Measurements from ENCODE around the gene SNX18.
"Not testable (repeated sequence)": the region's sequence is repeated elsewhere in the genome, so short reads cannot be mapped to it uniquely, and the experiment has no call there.

Gene SNX18

DNA sequence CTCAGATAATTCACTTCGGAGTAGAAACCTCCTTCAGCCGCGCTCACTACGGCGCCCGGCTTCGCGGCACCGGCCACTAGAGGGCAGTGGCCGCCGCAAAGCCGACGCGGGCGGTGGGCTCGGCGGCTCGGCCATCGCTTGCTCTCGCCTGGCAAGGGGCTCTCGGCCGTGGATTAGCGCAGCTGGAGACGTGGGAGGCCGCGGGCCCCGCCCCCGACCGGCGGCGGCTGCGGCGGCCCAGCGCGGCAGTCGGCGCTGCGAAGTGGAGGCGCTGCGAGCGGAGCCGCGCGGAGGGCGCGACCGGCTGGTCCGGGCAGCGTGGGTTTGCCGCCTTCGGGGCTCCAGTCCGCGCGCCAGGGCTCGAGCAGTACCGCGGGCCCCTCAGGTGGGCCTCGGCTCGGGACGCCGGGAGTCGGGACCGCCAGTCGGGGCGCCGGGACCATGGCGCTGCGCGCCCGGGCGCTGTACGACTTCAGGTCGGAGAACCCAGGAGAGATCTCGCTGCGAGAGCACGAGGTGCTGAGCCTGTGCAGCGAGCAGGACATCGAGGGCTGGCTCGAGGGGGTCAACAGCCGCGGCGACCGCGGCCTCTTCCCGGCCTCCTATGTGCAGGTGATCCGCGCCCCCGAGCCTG is at the start of gene SNX18:
SNX18 (plus strand) TSS at position 248 of the 634 bp plus-strand sequence; CDS start at position 442, 194 bp downstream.
- peak; percentile 74 for DNase-seq

DNA sequence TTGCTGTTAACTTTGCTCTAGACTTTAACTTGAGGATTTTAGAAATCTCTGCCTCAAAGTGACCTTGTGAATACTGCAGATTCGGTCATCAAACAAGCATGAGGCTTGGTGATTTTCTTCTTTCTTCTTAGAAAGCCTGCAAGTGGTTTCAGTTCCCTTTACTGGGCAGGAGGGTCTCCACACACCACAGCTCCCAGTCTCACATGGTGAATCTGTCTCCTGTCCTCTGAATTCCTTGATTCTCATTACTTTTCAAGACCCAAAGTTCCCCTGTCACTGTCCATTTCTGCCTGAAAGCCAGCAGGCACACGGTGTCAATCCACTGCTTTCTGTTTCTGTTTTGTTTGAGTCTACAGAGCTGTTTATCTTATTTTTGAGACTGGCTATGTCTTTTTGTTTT is 47.9 kb upstream of the SNX18 start:
- DNase-seq = no peak

GRCh38 chr5:54470128-54470527 is 47.4 kb upstream of the SNX18 start:
- DNase-seq = no peak

DNA sequence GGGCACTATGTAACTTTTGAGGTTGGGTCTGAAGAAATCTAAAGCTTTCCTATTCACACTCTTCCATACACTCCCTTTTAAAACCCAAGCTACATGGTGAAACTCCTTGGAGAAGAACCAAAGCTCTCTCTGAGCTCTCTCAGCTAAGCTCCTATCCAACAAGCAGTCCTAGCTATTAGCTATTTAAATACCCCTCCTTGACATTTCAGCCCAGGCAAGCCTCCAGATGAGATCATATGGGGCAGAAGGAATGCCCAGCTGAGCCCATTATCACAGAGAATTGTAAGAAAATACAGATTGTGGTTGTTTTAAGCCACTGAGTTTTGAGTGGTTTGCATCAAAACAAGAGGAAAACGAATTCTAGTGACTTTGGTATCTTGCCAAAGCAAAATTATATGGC is 46.9 kb upstream of the SNX18 start:
- no peak for DNase-seq

DNA sequence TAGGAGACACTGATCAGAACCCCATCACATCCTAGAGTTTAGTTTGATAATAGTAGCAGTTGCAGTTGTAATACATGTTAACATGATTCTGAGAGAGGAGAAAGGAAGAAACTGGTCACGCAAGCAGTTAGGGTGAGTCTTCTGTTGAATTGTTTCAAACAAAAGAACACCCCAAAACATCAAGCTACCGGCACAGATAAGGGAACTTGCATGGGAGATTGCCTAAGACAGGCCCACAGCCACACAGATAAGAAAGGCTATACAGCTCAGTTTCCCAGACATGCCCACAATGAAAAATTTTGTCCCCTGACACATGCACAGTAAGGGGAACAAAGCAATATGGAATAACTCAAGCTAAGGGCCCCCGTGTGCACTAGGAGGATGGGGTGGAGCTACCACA is 46.2 kb upstream of the SNX18 start:
- DNase-seq = no peak

DNA sequence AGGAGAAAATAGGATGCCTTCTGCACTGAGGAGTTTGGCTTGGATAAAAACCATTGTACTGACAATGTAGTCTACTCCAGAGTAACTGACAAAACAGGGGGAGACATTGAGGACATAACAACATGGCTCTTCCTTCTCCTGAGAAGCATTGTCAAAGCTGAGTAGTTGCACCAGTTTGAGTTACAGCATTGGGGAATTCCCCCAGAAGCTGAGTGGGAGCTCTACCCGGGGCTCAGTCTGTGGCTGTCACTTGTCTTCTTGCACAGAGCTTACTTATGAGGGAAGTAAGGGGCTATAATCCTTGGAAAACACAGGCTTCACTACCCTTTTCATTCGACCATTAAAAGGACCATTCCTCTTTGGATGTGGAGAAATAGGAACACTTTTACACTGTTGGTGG is 40.9 kb upstream of the SNX18 start:
- DNase-seq = no peak

DNA sequence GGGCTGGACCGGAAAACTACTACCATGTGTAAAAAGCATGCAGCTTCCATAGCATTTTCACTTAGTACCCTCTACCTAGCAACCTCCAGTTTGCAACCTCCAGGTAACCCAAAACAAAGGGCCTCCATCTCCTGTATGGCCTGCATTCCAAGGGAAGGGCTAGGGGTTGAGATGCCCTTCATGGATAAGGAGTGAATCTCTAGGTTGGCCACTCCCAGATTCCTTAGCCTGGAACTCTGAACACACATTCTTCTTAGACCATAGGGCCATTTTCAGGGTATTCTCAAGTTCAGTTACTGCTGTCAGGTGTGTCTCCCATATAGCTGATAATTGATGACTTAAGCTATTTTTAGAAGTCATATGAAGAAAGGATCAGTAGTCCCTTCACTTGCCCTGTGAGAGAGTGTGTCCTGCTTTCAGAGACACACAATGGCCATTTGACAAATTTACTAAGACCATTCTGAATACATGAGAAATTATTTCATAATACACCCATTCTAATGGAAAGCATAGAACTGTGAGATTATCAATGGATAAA is 39.5 kb upstream of the SNX18 start:
- no peak for DNase-seq

- no peak for DNase-seq
These were observed 37.3 kb upstream of the SNX18 start for GRCh38 chr5:54480296-54480695.

DNA sequence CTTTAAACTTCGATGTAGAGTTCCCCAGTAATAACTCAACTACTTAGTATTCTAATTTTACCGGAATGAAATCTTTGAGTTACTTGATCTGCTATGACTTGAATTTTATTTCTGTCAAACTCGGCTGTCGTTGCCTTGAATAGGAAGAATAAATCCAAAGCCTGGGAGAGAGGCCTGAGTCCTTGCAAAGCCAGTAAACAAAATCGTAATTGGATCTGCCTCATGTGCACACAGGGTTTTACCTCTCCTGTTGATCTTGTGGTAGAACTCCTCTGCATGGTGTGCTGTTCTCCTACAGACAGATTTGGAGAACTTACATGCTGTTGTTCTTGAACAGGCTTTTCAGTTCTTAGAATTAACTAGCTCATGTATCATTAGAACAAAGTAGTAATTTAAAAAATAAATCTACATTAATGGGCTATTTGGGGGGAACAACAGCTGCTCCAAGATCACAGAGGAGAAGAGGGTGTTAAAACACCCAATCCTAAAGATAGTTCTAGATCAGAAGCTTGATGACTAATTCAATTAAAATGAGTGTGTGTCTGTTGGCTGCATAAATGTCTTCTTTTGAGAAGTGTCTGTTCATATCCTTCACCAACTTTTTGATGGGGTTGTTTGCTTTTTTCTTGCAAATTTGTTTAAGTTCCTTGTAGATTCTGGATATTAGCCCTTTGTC is 33.2 kb upstream of the SNX18 start:
- DNase-seq = no peak

DNA sequence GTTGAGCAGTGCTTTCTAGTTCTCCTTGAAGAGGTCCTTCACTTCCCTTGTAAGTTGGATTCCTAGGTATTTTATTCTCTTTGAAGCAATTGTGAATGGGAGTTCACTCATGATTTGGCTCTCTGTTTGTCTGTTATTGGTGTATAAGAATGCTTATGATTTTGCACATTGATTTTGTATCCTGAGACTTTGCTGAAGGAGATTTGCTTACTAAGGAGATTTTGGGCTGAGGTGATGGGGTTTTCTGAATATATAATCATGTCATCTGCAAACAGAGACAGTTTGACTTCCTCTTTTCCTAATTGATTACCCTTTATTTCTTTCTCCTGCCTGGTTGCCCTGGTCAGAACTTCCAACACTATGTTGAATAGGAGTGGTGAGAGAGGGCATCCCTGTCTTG is 31.9 kb upstream of the SNX18 start:
- not testable (repeated sequence) for DNase-seq

GRCh38 chr5:54489648-54489979 is 27.9 kb upstream of the SNX18 start:
- DNase-seq = not testable (repeated sequence)

GRCh38 chr5:54491326-54491725 is 26.2 kb upstream of the SNX18 start:
- no peak for DNase-seq

DNA sequence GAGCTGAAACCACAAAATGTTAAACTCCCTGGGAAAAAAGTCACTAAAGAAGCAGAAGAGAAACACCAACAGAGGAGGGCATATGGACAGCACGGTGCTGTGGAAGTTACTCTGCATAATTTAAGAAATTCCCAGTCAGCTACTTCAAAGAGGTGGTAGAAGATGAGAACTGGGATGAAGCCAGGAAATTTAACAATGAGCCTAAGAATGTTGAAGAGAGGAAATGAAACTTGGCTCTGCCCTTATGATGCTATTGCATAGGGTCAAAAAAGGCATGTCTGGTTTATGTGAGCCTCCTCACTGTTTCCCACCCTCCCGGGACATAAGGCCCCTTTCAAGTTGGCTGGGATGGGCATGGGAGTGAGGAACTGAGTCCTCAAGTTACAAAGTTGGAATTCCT is 25.4 kb upstream of the SNX18 start:
- no peak for DNase-seq

GRCh38 chr5:54495027-54495426 is 22.5 kb upstream of the SNX18 start:
- no peak for DNase-seq

DNA sequence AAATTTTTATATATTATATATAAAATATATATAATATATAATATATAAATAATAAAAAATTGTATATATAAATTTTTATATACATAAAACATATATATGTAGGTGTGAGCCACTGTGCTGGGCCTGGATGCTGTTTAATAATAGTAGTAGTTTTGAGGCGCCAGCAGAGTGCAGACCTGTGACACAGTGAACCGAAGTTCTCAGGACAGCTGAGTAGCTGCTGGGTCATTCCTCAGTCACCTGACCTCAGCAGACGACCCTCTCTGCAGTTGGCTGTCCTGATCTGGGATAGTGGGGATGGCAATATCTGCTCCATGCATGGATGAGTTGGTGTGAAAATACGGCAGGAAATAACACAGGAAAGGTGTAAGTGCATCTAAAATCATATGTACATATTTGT is 3.3 kb upstream of the SNX18 start:
- DNase-seq = no peak

DNA sequence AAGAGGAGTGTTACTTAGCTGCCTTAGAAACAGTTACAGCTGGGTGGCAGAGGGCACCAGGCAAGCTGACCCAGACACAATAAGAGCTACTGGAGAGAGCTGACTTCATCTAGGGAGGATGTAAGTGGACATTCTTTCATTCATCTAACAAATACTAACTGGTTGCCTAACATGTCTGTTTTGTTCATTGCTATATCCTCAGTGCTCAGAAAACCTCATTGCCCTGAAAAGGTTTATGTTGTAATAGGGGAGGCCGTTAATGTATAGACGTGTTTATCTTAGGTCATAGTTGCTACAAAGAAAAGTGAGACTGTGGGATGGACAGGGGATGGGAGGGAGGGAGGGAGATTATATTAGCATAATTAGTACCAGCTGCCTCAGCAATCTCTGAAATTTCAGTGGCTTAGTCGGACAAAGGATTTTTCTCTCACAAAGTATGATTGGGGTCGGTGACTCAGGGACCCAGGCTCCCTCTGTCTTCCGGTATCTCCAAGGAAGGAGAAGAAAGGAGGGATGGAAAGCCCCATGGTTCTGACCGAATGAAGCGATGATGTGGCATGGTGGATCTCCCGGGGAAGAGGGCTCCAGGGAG is 2.6 kb upstream of the SNX18 start:
- DNase-seq = no peak

GRCh38 chr5:54515634-54516033 is 1.9 kb upstream of the SNX18 start:
- no peak for DNase-seq

DNA sequence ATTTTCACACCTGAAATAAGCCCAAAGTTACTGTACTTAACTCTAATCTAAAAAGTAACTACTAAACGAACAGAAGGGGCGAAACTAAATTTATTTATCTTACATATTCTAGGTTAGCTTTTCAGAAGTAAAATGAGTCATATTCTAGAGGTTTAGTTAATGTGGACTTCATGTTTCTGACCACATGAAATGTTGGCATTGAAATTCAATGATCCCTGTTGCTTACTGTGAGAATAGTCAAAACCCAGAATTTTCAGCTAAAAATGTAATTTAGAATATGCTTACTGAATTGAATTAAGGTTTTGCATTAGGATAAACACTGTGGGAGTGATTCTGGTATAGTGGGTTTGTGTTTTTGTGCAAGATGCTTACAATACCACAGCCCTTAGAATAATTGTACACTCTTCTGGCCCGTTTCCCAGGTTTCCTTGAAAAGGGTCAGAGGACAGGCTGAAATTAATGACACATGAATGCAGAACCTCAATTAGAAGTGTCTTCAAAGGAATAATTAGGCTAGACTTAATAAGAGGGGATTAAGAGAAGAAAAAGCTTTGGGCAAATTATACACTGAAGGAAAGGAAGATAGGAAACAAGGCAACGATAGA is 1.4 kb upstream of the SNX18 start:
- no peak for DNase-seq

- DNase-seq = no peak
These were observed 416 bp upstream of the SNX18 start for GRCh38 chr5:54517174-54517511.

DNA sequence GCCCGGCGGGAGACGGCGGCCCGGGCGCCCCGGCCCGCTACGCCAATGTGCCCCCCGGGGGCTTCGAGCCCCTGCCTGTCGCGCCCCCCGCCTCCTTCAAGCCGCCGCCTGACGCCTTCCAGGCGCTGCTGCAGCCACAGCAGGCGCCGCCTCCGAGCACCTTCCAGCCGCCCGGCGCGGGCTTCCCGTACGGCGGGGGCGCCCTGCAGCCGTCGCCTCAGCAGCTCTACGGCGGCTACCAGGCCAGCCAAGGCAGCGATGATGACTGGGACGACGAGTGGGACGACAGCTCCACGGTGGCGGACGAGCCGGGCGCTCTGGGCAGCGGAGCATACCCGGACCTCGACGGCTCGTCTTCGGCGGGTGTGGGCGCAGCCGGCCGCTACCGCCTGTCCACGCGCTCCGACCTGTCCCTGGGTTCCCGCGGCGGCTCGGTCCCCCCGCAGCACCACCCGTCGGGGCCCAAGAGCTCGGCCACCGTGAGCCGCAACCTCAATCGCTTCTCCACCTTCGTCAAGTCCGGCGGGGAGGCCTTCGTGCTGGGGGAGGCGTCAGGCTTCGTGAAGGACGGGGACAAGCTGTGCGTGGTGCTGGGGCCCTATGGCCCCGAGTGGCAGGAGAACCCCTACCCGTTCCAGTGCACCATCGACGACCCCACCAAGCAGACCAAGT is 723 bp downstream of the SNX18 start:
- DNase-seq = no peak

GRCh38 chr5:54518818-54519508 is 1.4 kb downstream of the SNX18 start:
- DNase-seq = no peak

- no peak for DNase-seq
These were observed 1.9 kb downstream of the SNX18 start for GRCh38 chr5:54519509-54519876.

DNA sequence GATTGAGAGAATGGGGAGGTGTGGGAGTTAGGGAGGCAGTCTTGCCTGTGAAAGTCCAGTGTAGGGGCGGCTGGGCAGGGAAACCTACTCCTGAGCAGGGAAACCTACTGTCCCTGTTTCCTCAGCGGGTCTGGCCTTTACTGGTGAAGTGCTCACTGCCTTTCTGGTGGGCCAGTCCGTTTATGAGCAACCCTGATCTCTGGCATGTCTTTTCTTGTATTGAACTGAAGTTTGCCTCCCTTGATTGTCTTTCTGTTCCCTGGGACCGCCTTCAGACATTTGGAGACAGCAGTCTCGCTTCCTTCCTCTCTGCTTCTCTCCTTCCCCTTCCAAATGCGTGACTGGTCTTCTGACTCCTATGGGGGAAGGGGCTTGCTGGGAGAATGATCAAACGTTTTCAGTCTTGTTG is 2.9 kb downstream of the SNX18 start:
- DNase-seq = no peak

All from NCI-H1694 (cell line).